ENCODE data around the gene GKN1. TPM values are rescaled to one million over a fixed set of nuclear protein-coding genes. Genes with fewer than 3 reads are reported as not detected.
A peak's percentile ranks its signal among the peaks of the same experiment; 100 is the strongest.

GKN1 gene
- total and polyA plus RNA-seq, 5 experiments from 2014 or later, result not detected

DNA sequence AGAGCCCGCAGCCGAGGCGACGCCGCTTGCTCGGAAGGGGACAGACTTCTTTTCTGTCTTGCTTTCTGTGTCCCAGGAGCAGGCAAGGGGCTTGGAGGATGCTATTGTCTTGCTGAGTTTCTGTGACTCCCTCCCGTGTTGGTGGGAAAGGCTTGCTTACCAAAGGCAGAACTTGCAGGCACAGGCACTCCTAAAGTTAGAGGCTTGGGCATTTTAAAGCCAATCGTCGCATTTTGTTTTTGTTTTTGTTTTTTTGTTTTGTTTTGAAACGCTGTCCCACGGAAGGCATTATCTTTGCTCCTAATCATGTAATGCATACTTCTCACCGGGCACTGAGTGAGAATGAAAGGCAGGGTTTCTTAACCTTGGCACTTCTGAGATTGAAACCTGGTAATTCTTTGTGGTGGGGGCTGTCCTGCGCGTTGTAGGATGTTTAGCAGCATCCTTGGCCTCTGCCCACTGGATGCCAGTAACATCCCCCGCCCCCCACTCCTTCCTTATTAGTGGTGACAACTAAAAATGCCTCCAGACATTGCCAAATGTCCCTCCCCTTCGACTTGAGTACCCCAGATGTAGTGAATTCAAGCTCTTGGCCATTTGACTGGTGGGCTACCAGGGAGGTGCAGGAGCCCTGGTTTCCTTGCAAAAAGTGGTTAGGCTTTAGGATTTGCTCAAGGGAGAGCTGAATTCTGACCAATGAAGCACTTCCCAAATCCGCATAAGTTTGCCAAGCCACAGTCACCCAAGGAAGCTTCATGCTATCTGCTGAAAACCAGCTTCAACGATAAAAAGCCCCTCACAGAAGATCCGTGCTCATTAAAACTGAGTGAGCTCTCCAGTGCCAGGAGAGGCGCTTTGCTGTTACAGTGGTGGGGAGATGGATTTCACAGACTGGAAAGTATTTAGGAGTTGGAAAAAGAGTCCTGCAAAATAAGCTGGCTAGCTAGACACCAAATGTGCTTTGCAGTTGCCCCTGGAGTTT lies 39.7 kb downstream of the GKN1 start:
- H3K4me3 Mint-ChIP-seq, result peak overlapping the region; percentile 71 to 88 (median 82)
- POLR2A ChIA-PET, result no interaction called here
- no peaks in the 10 kb centered on the region for H3K9me3 Mint-ChIP-seq
- H3K36me3 Mint-ChIP-seq, result no peaks in the 10 kb centered on the region
- H3K27ac Mint-ChIP-seq, result no peak overlapping the region
- peaks cover 11 to 18% (median 16%) of the 10 kb centered on the region in 4 donors for H3K4me1 Mint-ChIP-seq
- no peak for ATAC-seq
- peaks cover 32 to 64% (median 49%) of the 10 kb centered on the region in 5 donors for H3K27me3 Mint-ChIP-seq
- DNase-seq, result peak in 1 of 10 donors; percentile 1

DNA sequence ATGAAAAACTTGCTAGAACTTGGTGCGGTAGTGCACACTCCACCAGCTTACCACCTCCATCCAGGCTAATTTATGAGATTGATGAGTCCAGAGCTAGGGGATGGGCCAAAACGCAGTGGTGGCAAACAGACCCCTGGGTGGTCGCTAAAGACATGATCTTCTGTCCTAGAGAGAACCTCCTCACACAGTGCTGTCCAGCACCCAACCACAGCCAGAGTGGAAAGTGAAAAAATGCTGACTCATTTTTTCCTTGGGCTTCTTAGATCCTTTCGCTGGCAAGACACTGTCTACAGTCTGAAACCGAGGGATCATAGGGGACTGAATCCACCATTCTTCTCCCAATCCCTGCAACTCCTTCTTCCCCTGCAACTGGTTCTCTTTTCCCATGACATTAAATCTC lies 42.6 kb downstream of the GKN1 start:
- H3K4me3 Mint-ChIP-seq, result no peak overlapping the region
- no peak for DNase-seq
- H3K9me3 Mint-ChIP-seq, result no peaks in the 10 kb centered on the region
- H3K27me3 Mint-ChIP-seq, result peaks cover 30 to 71% (median 51%) of the 10 kb centered on the region in 5 donors
- no peaks in the 10 kb centered on the region for H3K36me3 Mint-ChIP-seq
- H3K27ac Mint-ChIP-seq, result no peak overlapping the region
- peaks cover 11 to 18% (median 16%) of the 10 kb centered on the region in 4 donors for H3K4me1 Mint-ChIP-seq
- ATAC-seq, result no peak
- POLR2A ChIA-PET, result no interaction called here

DNA sequence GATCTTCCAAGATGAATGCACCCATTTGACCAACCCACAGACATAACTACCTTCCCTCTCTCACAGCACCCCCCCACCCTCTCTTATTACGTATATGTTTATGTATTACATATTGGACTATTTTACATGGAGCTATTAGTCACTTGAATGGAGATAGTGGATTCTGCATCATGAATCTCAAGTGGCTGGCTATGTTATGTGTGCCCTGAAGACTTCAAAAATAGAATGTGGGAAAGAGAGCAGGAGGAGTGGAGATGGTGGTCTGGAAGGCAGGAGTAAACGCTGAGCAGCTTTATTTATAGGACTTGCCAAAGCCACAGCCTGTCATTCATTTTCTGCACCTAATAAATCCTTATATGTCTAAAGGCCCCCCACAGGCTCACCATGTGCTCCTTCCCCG lies 43.4 kb downstream of the GKN1 start:
- peaks cover 6 to 13% (median 10%) of the 10 kb centered on the region in 4 donors for H3K4me1 Mint-ChIP-seq
- no peak overlapping the region for H3K27ac Mint-ChIP-seq
- DNase-seq (no peak), ATAC-seq (no peak)
- H3K27me3 Mint-ChIP-seq, result peaks cover 25 to 64% (median 46%) of the 10 kb centered on the region in 5 donors
- no peak overlapping the region for H3K4me3 Mint-ChIP-seq
- H3K9me3 Mint-ChIP-seq, result no peaks in the 10 kb centered on the region
- POLR2A ChIA-PET, result no interaction called here
- no peaks in the 10 kb centered on the region for H3K36me3 Mint-ChIP-seq

DNA sequence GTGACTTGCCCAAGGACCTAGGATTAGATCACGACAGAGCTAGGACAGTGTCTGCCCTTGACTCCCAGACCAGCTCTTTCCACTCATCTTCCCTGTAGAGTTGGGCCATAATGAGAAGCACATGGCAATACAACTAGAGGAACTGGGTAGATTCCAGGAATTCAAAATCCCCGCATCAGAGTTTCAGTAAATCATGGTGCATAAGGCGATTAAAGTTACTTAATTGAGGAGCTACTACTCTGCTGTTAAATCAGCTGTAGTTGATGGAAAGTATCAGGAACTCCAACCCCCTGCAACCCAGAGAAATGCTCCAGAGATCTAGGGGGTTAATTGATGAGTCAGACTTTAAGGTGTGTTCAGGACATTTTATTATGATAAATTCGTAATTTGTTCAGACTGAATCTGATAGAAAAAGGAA lies 44.3 kb downstream of the GKN1 start:
- no peak overlapping the region for H3K27ac Mint-ChIP-seq
- POLR2A ChIA-PET, result no interaction called here
- ATAC-seq, result no peak
- H3K9me3 Mint-ChIP-seq, result no peaks in the 10 kb centered on the region
- H3K4me1 Mint-ChIP-seq, result peaks cover 2 to 9% (median 7%) of the 10 kb centered on the region in 4 donors
- no peak for DNase-seq
- peaks cover 20 to 62% (median 43%) of the 10 kb centered on the region in 5 donors for H3K27me3 Mint-ChIP-seq
- H3K4me3 Mint-ChIP-seq, result no peak overlapping the region
- H3K36me3 Mint-ChIP-seq, result no peaks in the 10 kb centered on the region

DNA sequence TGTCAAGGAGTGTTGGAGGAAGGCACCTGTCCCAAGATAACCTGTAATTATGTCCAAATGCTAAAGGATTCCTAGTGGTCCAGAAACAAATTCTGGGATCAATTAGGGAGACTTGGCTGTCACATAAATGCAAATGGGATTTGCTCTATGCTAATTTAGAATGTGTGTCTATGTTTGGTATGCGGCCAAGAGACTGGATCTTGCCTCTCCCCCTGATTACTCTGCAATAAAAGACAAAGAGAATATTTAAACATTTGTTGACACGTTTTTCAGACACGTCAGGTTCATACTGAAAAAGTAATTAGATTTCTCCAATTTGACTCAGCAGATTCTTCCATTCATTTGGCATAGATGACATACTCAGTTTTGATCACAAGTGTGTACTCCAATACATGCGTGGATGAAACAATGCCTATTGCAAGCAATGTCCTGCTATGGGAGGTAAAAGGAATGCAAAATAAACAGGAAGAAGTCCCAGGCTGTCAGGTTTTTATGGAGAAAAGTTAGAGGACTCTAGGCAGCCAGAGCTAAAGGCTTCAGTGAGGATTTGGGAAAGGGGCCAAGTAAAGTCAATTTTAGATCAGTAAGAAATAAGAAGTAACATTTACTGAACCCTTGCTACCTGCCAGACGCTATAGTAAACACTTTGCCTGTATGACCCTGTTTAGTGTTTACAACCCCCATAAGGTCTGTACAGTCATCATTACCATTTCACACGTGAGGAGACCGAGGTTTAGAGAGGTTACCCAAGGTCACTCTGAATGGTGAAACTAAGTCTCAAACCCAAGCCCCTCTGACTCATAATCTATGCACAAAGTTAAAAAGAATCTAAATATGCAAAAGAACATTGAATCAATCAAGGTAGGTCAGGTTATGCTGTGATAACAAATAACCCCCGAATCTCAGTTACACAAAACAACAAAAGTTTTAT lies 46.3 kb downstream of the GKN1 start:
- Mint-ChIP-seq H3K9me3 (no peaks in the 10 kb centered on the region), H3K27ac (no peak overlapping the region), H3K36me3 (no peaks in the 10 kb centered on the region), H3K27me3 (peaks cover 12 to 43% (median 31%) of the 10 kb centered on the region in 5 donors), H3K4me3 (no peak overlapping the region), H3K4me1 (no peaks in the 10 kb centered on the region)
- ATAC-seq (no peak), DNase-seq (no peak)
- POLR2A ChIA-PET, result no interaction called here

DNA sequence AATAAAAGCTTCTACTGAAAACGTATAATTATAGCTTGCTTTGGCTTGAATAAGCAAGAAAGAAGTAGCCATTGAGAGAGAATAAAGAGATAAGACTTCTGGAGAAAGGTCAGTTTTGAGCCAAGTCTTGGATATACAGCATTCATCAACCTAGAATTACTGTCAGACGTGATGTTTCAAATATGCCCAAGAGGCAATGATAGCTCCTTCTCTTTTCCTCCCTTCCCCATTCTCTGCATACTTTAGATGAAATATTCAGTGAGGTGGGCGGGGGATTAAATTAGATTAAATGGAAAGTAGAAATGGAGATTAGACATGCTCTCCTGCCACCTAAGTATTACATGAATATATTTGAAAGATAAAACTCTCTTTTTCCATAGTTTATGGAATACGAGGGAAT lies 47.3 kb downstream of the GKN1 start:
- Mint-ChIP-seq H3K9me3 (peaks cover 0 to under 1% (median 0%) of the 10 kb centered on the region in 9 donors), H3K4me3 (no peak overlapping the region), H3K4me1 (no peaks in the 10 kb centered on the region), H3K27me3 (peaks cover 17 to 40% (median 29%) of the 10 kb centered on the region in 5 donors), H3K27ac (peak overlapping the region in 1 of 10 donors; percentile 20), H3K36me3 (peaks cover 0 to 2% (median 0%) of the 10 kb centered on the region in 3 donors)
- ATAC-seq, result no peak
- no peak for DNase-seq
- POLR2A ChIA-PET, result no interaction called here

DNA sequence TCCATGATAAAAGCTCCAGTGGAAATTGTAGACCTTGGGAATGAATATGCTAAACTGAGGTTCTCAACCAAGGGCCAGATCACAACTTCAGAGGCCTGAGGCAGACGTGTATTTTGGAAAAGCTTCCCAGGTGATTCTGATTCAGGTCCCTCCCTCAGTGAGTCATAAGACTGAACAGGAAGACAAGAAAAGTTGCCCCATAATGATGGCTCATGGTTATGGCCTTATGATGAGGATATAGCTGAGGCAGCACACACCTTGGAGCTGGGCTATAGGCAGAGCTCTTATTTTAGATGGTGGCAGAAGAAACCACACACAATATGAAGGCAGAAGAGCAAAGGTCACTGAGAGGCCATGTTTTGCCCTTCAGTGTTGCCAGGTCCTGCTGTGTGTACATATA lies 48.1 kb downstream of the GKN1 start:
- H3K27ac Mint-ChIP-seq, result no peak overlapping the region
- H3K9me3 Mint-ChIP-seq, result peaks cover 0 to 9% (median 0%) of the 10 kb centered on the region in 9 donors
- ATAC-seq (no peak), DNase-seq (no peak)
- POLR2A ChIA-PET, result interaction anchor here (0.6 kb wide), 1 partner anchor 809 kb away, joined by 4 read pairs; no protein-coding TSS in a partner anchor
- H3K4me3 Mint-ChIP-seq, result no peak overlapping the region
- peaks cover 0 to 10% (median 0%) of the 10 kb centered on the region in 3 donors for H3K36me3 Mint-ChIP-seq
- H3K27me3 Mint-ChIP-seq, result peaks cover 13 to 38% (median 21%) of the 10 kb centered on the region in 5 donors
- no peaks in the 10 kb centered on the region for H3K4me1 Mint-ChIP-seq

DNA sequence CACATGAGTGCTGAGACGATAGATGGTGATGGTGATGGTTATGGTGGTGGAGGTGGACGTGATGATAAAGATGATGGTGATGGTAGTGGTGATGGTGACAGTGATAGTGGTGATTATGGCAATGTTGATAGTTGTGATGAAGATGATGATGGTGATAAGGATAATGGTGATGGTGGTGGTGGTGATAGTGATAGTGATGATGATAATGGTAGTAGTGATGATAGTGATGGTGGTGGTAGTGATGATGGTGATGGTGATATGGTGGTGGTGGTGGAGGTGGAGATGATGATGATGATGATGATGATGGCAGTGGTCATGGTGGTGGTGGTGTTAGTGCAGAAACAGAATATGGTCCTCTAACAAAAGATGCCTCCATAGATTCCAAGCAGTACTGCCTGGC lies 48.8 kb downstream of the GKN1 start:
- no peak for ATAC-seq
- H3K36me3 Mint-ChIP-seq, result peaks cover 0 to 13% (median 0%) of the 10 kb centered on the region in 3 donors
- H3K27me3 Mint-ChIP-seq, result peaks cover 9 to 31% (median 14%) of the 10 kb centered on the region in 5 donors
- DNase-seq, result no peak
- no peak overlapping the region for H3K27ac Mint-ChIP-seq
- H3K4me3 Mint-ChIP-seq, result no peak overlapping the region
- no peaks in the 10 kb centered on the region for H3K4me1 Mint-ChIP-seq
- POLR2A ChIA-PET, result no interaction called here
- peaks cover 0 to 12% (median 0%) of the 10 kb centered on the region in 9 donors for H3K9me3 Mint-ChIP-seq

DNA sequence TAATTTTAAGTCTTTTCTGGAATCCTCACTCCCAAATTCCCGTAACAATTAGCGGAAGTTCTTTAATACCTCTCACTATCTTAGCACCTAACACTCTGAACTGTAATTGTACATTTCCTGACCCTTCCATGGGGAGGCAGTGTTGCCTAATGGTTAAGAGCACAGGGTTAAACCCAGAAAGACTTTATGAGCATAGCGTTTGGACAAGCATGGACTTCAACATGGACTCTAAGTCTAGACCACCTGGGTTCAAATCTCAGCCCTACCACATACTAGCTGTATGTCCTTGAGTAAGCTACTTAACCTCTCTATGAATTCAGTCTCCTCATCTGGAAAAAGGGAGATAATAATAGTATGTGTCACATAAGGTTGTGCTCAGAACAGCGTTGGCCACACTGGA lies 51.6 kb downstream of the GKN1 start:
- ATAC-seq (no peak), DNase-seq (no peak)
- peaks cover 0 to 13% (median 0%) of the 10 kb centered on the region in 3 donors for H3K36me3 Mint-ChIP-seq
- no peak overlapping the region for H3K4me3 Mint-ChIP-seq
- H3K4me1 Mint-ChIP-seq, result no peaks in the 10 kb centered on the region
- peaks cover 2 to 18% (median 9%) of the 10 kb centered on the region in 5 donors for H3K27me3 Mint-ChIP-seq
- H3K27ac Mint-ChIP-seq, result no peak overlapping the region
- POLR2A ChIA-PET, result no interaction called here
- H3K9me3 Mint-ChIP-seq, result peaks cover 0 to 12% (median 0%) of the 10 kb centered on the region in 9 donors

DNA sequence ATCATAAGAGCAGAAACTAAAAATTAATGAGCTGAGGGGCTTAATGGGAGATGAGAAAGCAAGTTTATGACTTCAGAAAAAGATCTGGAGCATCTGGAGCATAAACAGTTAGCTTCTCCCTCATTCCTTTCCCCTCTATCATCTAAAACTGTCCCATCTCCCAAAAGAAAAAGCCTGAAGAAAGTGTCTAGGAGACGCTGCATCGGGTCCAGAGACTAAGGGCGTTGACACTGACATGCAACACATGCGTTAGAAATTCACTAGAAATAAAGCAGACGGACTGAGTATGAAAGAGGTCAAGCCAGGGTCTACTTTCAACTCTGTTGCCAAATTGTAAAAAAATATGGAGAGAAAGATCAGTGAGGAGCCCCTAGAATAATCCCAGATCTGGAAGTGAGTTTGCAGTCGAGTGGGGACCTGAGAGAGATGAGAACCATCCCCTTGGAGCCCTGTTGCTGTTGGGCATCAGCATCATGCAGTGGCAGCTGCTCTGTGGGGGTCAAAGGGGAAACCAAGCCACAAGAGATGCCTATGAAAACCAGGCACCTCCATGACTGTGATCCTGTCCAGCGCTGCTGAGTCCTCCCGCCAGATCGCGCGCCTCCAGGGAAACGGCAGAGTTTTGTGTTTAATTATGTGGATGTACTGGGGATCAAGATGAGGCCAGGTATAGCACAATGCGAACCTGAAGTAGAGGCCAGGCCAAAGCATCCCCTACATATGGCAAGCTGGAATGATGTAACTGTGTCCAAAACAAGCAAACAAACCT lies 52.4 kb downstream of the GKN1 start:
- no peak for ATAC-seq
- Mint-ChIP-seq H3K36me3 (peaks cover 0 to 13% (median 0%) of the 10 kb centered on the region in 3 donors), H3K27ac (no peak overlapping the region), H3K27me3 (peaks cover 2 to 10% (median 9%) of the 10 kb centered on the region in 5 donors), H3K4me3 (no peak overlapping the region), H3K4me1 (no peaks in the 10 kb centered on the region), H3K9me3 (peaks cover 0 to 12% (median 0%) of the 10 kb centered on the region in 9 donors)
- DNase-seq, result no peak
- POLR2A ChIA-PET, result interaction anchor here (0.7 kb wide), 1 partner anchor 44 kb away, joined by 4 read pairs; no protein-coding TSS in a partner anchor
